ENCODE data around the gene OMP. TPM values are rescaled to one million over a fixed set of nuclear protein-coding genes. Genes with fewer than 3 reads are reported as not detected.
A peak's percentile ranks its signal among the peaks of the same experiment; 100 is the strongest.

Gene OMP
- total RNA-seq, 1 donor from 2014 or later: not detected

GRCh38 chr11:77062924-77063323, 39.7 kb upstream of the OMP start:
- no peak for FAIRE-seq
- peak; percentile 19 for TF ChIP-seq CTCF (IDR thresholded peaks at IDR 0.05; ENCODE audit: insufficient read depth, low read length, severe bottlenecking)
- DNase-seq (ENCODE audit: low read depth): peak; percentile 8
- Histone ChIP-seq H3K27me3 (ENCODE audit: control insufficient read depth, insufficient read depth, low read length) (no peaks in the 10 kb centered on the region), H3K36me3 (ENCODE audit: control insufficient read depth, insufficient read depth, low read length) (no peaks in the 10 kb centered on the region), H3K4me3 (ENCODE audit: low read depth, low read length) (no peak overlapping the region)

DNA sequence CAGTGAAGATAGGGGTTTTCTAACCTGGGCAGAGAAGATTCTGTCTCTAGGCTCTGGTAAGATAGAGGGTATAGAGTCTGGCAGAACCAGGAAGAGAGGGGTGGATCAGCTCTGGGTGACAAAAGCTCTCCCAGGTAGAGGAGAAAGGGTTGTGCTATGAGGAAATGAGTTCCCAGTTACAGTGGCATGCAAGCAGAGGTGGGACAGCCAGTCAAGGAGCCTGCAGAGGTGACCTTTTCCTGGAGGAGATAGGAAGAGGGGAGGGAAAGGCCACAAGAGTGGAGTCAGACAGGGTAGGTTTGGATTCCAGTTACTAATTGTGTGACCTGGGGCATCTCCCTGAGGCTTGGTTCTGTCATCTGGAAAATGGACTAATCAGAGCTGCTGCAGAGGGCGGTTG, 39.2 kb upstream of the OMP start:
- TF ChIP-seq CTCF (IDR thresholded peaks at IDR 0.05; ENCODE audit: insufficient read depth, low read length, severe bottlenecking): no peak
- Histone ChIP-seq H3K4me3 (ENCODE audit: low read depth, low read length) (no peak overlapping the region), H3K36me3 (ENCODE audit: control insufficient read depth, insufficient read depth, low read length) (no peaks in the 10 kb centered on the region), H3K27me3 (ENCODE audit: control insufficient read depth, insufficient read depth, low read length) (no peaks in the 10 kb centered on the region)
- no peak for DNase-seq (ENCODE audit: low read depth)
- FAIRE-seq: peak; percentile 43

GRCh38 chr11:77063861-77064260, 38.8 kb upstream of the OMP start:
- no peak for DNase-seq (ENCODE audit: low read depth)
- FAIRE-seq: no peak
- no peak overlapping the region for H3K4me3 ChIP-seq (ENCODE audit: low read depth, low read length)
- TF ChIP-seq CTCF (IDR thresholded peaks at IDR 0.05; ENCODE audit: insufficient read depth, low read length, severe bottlenecking): no peak
- no peaks in the 10 kb centered on the region for H3K36me3 ChIP-seq (ENCODE audit: control insufficient read depth, insufficient read depth, low read length)
- peaks cover 2% of the 10 kb centered on the region for H3K27me3 ChIP-seq (ENCODE audit: control insufficient read depth, insufficient read depth, low read length)

GRCh38 chr11:77064648-77065217, 37.9 kb upstream of the OMP start:
- H3K4me3 ChIP-seq (ENCODE audit: low read depth, low read length): no peak overlapping the region
- H3K36me3 ChIP-seq (ENCODE audit: control insufficient read depth, insufficient read depth, low read length): no peaks in the 10 kb centered on the region
- no peak for TF ChIP-seq CTCF (IDR thresholded peaks at IDR 0.05; ENCODE audit: insufficient read depth, low read length, severe bottlenecking)
- no peak for DNase-seq (ENCODE audit: low read depth)
- peaks cover 4% of the 10 kb centered on the region for H3K27me3 ChIP-seq (ENCODE audit: control insufficient read depth, insufficient read depth, low read length)
- FAIRE-seq: no peak

DNA sequence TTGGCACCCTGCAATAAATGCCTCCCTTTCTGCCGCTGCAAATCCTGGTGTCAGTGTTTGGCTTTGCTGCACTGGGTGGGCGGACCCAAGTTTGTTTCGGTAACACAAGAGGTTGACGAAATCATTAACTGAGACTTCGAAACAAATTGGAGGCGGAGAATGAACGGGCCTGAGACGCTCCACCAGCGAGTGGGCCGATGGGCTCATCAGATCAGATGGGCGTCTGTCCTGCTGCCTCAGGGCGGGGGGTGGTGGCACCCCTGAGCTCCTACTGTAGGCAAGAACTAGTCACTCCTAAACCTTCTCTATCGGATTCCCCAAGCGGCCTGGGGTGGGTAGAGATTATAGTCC, 36.8 kb upstream of the OMP start:
- H3K27me3 ChIP-seq (ENCODE audit: control insufficient read depth, insufficient read depth, low read length): peaks cover 6% of the 10 kb centered on the region
- DNase-seq (ENCODE audit: low read depth) (peak; percentile 30), FAIRE-seq (no peak)
- no peak for TF ChIP-seq CTCF (IDR thresholded peaks at IDR 0.05; ENCODE audit: insufficient read depth, low read length, severe bottlenecking)
- H3K4me3 ChIP-seq (ENCODE audit: low read depth, low read length): peak overlapping the region; percentile 69
- H3K36me3 ChIP-seq (ENCODE audit: control insufficient read depth, insufficient read depth, low read length): no peaks in the 10 kb centered on the region
